NCI-H1930 (cell line): ENCODE data around the gene BBS12.

Source experiments
- DNase-seq, 2 experiments: peaks; one replicate each; lab custom pipeline; 2025; lab: John Stamatoyannopoulos, UW

BBS12 gene

DNA sequence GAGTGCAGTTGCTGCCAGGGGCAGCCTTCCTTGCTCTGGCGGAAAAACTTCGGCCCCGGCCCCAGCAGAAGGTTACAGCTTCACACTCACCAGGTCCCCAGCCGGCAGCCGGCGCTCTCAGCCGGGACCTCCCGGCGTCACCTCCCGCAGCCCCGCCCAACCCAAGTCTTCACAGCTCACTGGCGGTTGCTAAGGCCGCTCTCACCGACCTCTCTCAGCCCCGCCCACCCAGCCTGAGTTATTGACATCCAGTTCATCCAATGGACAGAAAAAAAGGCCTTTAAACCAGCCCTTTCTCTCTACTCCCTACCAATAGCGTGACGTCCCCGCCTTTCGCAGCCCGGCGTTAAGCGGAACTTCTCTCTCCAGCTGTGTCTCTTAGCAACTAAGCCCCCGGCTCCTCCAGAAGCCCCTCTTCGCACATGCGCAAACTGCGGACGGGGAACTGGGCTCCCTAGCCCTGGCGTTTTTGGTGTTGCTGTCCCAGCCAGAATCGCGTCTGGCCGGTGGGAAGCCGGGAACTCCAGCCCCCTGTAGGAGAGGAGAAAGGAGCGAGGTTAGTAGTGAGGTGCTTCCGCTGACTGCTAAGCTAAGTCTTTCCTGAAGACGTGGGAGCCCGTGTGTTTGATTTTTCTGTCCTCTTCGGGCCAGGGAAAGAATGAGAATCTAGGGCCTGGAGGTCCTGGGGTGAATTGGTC, at the start of gene BBS12:
BBS12 (plus strand) TSS at position 376 of the 698 bp plus-strand sequence. CDS start 9,189 bp downstream, outside the sequence.
- peak; percentile 97 to 98 for DNase-seq

DNA sequence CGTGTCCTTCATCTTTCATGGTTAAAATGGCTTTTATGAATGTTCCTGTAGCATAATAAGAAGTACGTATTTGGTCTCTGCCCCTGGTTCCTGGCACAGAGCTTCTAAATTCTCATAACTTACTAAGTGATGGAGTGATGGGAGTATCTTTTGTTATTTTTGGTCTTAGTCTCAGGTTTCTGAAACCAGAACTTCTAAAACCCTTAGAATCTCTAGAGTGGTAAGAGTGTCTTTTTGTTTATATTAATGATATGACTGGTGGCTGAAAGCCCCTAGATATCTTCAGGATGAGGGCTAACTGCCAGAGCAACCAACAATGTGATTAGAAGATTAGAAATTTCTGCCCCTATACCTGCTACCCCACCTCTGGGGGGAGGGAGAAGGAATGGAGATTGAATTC, 45.8 kb upstream of the BBS12 start:
- no peak for DNase-seq

GRCh38 chr4:122687531-122688061, 44.9 kb upstream of the BBS12 start:
- DNase-seq, result no peak

DNA sequence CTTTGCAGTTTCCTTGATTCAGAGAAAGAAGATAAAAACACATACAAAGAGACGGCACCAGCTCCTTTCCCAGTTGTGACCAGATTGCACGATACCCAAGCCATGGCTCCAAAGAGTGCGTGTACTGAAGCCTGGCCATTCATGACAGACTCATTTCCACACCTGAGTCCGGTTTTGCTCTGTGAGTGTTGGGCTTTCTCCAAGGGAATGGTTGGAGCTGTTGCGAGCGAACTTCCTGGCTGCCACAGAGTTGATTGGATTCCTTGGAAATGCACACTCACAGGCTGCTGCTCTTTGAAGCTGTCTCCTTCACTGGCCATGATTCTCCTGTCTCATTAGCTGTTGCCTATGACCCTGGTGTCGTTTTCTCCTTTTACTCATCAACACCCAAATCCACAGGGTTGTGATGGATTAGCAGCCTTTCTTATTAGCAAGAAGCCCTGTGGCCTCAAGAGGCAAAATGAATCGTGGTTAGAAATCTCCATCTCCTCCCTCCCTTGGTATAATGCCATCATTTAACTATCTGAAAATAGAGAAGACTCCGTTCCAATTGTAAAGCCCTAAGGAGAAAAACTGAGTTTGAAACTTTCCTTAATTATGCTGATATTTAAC, 43.9 kb upstream of the BBS12 start:
- no peak for DNase-seq

- DNase-seq, result no peak
These were observed 42.5 kb upstream of the BBS12 start for GRCh38 chr4:122689972-122690371.

DNA sequence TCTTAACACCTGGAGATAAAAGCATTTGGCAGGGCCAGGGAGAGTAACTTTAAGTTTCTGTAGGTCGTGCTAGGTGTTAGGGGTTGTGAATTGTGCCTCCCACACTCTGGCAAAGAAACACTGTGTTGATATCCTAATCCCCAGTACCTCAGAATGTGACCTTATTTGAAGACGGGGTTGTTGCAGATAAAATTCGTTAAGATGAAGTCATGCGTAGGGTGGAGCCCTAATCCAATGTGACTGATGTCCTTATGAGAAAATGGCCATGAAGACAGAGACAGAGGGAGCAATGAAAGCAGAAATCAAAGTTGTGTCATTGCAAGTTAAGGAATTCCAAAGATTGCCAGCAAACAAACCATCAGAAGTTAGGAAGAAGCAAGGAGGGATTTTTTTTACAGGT, 40.5 kb upstream of the BBS12 start:
- DNase-seq, result no peak

DNA sequence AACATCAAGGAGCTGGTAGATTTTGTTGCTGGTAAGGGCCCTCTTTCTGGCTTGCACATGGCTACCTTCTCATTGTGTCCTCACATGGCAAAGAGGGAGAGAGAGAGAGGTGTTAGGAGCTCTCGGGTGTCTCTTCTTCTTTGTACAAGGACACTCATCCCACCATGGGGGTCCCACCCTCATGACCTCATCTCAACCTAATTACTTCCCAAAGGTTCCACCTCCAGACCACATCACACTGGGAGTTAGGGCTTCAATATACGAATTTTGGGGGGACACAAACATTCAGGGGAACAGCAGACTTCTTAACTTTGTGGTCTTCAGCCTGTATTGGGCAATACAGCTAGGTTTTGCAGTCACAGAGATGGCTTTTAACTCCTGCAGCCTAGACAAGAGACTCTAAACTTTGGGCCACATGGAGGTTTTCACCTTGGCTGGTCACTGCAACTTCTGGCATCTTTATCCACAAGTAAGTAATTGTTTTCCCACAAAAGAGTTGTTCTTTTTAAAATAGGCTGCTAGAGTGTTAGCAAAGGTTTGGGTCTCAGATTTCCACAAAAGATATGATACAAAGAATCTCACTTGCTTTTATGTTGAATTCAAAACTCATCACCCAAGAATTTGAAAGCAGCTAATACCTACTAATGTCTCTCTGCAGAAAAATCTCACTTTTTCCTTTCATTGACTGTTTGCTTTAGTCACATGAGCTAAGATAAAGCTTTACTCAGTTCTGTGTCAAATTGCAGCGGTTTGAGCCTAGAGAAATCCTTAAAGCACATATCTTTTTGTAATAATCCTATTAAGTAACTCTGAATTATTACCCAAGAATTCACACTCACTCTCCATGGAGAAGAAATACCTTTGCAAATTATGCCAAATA, 39.6 kb upstream of the BBS12 start:
- no peak for DNase-seq

GRCh38 chr4:122695226-122695625, 37.3 kb upstream of the BBS12 start:
- no peak for DNase-seq

- DNase-seq, result no peak
These were observed 32.3 kb upstream of the BBS12 start for GRCh38 chr4:122700178-122700725.

- DNase-seq, result no peak
These were observed 31.4 kb upstream of the BBS12 start for GRCh38 chr4:122701061-122701460.

DNA sequence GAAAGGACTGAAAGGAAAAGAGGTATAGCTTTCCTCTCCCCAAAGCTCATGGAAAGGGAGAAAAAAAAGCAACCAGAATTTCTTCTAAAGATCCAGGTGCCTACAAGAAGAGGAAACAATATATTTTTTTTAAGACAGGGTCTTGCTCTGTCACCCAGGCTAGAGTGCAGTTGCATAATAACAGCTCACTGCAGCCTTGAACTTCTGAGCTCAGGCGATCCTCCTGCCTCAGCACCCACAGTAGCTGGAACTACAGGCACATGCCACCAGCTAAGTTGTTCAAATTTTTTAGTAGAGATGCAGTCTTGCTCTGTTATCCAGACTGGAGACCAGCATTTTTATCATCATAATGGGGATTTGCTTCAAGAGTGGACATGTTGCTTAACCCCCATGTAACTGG, 30.5 kb upstream of the BBS12 start:
- no peak for DNase-seq

GRCh38 chr4:122702939-122703338, 29.6 kb upstream of the BBS12 start:
- DNase-seq, result no peak

DNA sequence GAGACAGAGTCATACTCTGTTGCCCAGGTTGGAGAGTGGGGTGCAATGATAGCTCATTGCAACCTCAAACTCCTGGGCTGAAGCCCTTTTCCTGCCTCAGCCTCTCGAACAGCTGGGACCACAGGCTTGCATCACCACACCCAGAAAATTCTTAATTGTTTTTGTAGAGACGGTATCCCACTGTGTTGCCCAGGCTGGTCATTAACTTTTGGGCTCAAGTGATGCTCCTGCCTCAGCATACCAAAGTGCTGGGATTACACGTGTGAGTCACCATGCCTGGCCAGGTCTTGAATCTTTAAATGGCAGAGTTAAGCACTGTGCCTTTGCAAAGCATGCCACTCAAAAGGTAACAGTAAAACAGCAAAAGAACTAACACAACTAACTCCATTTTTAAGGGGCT, 28.6 kb upstream of the BBS12 start:
- DNase-seq, result no peak

DNA sequence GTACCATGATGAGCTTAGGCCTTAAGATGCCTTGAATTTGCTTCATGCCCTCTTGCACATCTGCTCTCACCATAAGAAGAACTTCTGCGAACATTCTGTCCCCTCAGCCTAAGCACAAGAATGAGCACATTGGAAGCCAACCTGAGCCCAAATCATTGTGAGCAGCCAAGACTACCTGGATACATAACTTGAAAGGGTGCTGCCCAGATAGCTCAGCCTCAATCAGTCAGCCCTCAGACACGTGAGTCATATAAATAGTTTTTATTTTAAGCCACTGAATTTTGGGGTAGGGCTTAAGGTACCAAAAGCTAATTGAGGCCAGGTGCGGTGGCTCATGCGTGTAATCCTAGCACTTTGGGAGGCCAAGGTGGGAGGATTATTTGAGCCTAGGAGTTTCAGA, 27.5 kb upstream of the BBS12 start:
- DNase-seq, result no peak

GRCh38 chr4:122705547-122706117, 26.9 kb upstream of the BBS12 start:
- no peak for DNase-seq

- DNase-seq, result no peak
These were observed 26.0 kb upstream of the BBS12 start for GRCh38 chr4:122706511-122706910.

GRCh38 chr4:122707497-122707896, 25.0 kb upstream of the BBS12 start:
- no peak for DNase-seq

DNA sequence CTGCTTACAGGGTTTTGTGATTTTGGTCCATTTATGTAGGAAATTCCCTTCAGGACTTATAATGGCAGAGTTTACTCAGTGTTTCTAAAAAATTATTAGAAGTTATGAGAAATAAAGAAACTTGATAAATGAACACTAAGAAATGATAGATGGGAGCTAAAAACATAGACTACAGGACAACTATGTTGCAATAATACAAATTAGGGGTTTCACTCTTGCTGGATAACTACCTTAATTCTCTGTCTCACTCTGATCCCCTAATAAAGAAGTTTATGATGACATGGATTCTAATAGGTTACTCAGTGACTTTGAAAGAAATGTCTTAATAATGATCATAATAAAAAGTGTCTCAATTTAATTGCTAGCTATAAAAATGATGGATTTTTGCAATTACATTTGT, 23.3 kb upstream of the BBS12 start:
- DNase-seq, result no peak

DNA sequence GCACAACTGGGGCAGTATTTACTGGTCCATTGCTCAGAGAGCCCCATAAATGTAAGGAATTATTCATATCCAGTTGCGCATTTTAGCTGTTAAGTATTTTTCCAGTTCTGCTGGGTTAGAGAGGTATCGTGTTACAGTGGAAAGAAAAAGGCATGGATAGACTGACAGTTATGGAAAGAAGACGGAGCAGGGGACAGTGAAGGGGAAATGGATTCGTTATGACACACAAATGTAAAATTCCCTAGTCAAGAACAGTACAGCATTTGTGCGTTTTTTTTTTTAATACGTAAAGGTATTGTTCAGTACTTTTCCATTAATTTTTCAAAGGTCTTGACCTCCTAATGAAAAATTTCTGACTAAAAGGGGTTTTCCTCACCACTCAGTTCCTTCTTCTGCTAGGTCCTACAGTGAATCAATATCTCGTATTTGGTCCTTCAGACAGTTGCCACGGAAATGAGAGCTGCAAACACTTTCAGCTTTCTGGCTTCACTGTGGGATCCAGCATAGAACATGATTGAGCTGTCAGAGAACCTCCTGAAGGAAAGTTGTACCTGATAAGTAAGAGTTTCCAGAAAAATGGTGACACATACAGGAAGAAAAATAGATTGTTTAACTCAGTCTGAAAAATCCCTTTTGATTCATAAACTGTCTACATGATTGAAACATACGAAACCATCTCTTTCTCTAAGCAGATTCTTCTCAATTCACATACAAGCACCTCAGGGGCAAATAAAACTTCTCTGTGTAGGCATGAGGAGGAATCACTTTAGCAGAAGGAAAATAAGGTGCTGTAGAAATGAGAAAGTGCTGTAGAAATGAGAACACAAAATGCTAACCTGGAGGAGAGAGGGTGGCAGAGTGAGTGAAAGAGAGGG, 21.8 kb upstream of the BBS12 start:
- no peak for DNase-seq

- DNase-seq, result no peak
These were observed 20.6 kb upstream of the BBS12 start for GRCh38 chr4:122711919-122712318.

- no peak for DNase-seq
These were observed 19.7 kb upstream of the BBS12 start for GRCh38 chr4:122712782-122713181.
